ENCODE measurements around the gene HHATL. TPM values are rescaled to one million over a fixed set of nuclear protein-coding genes. Genes with fewer than 3 reads are reported as not detected.

The HHATL gene
- total and polyA plus RNA-seq, 2 of the 8 experiments (the other 6 are each of a cell fraction or from before 2014, with no cell fraction given) = 0.18 TPM; not detected in 1

DNA sequence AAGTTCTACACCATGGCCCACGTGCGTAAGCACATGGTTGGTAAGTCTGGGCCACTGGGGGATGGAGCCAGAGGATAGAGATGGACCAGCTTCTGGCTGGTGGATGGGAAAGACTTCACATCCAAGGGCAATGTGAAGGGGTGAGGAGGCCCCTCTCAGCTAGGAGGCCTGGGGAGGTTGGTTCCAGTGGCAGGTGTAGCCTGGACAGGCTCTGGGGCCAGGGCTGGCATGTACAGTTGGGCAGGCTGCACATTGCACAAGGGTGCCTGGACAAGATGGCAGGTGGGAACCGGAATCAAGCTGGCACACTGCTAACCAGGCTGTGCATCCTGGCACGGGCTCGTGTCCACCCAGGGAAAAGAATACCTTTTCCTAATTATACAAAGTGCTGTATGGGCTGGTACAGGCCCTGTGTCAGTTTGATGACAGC, 41.0 kb downstream of the HHATL start:
- Histone ChIP-seq H4K5ac (ENCODE audit: insufficient read length, low read depth, low read length) (no peak overlapping the region), H3K23me2 (ENCODE audit: low read depth, low read length) (no peaks in the 10 kb centered on the region), H2BK12ac (ENCODE audit: low read depth, low read length) (no peak overlapping the region), H2BK20ac (ENCODE audit: low read length) (no peak overlapping the region), H3K36me3 (ENCODE audit: control insufficient read depth in 2 of 4, insufficient read depth in 4 of 4, low read length in 3 of 4) (no peaks in the 10 kb centered on the region; a peak in 1 of 8 replicates), H2BK15ac (ENCODE audit: low read length) (no peak overlapping the region), H3K4me1 (replicated peaks in 1 of 4; ENCODE audit: control insufficient read depth in 3 of 4, insufficient read depth in 4 of 4, low read length in 3 of 4) (no peaks in the 10 kb centered on the region), H2BK120ac (replicated peaks; ENCODE audit: low read depth, low read length) (no peak overlapping the region), H3K9ac (replicated peaks in 1 of 4; ENCODE audit: extremely low read depth in 1 of 4, low read depth in 3 of 4, low read length in 3 of 4) (no peak overlapping the region), H3K4me3 (ENCODE audit: extremely low read depth in 1 of 4, insufficient read depth in 2 of 4, low read depth in 3 of 4, low read length in 4 of 4) (no peak overlapping the region), H4K91ac (replicated peaks; ENCODE audit: insufficient read length, low read length) (no peak overlapping the region), H4K8ac (ENCODE audit: extremely low read depth, insufficient read depth, low read length) (no peak overlapping the region), H3K14ac (ENCODE audit: insufficient read length) (no peak overlapping the region), H3K56ac (replicated peaks; ENCODE audit: insufficient read length, low read depth, low read length) (no peak overlapping the region), H2BK5ac (ENCODE audit: low read depth, low read length) (no peak overlapping the region), H3K23ac (ENCODE audit: insufficient read length) (no peak overlapping the region), H3K18ac (ENCODE audit: extremely low read depth, low read length) (no peak overlapping the region), H3K79me1 (ENCODE audit: low read depth, low read length) (no peaks in the 10 kb centered on the region), H3K79me2 (ENCODE audit: control insufficient read depth in 1 of 2, insufficient read depth in 2 of 2, low read length in 2 of 2) (no peaks in the 10 kb centered on the region), H4K20me1 (replicated peaks in 1 of 2; ENCODE audit: control insufficient read depth in 1 of 2, insufficient read depth in 2 of 2, low read length in 2 of 2) (peaks cover 0 to 4% of the 10 kb centered on the region in 2 experiments), H2AFZ (ENCODE audit: low read length) (no peak overlapping the region), H3K27me3 (replicated peaks in 1 of 4; ENCODE audit: control insufficient read depth in 3 of 4, extremely low read depth in 1 of 4, insufficient read depth in 3 of 4, low read length in 3 of 4) (no peaks in the 10 kb centered on the region), H3K4me2 (ENCODE audit: insufficient read depth in 1 of 2, low read depth in 2 of 2, low read length in 2 of 2) (no peak overlapping the region), H3K9me3 (ENCODE audit: insufficient read depth in 2 of 2, low read depth in 1 of 2, low read length in 1 of 2) (no peaks in the 10 kb centered on the region), H3K4ac (replicated peaks; ENCODE audit: insufficient read length, low read depth, low read length) (no peak overlapping the region), H3K27ac (ENCODE audit: low read depth, low read length) (no peak overlapping the region), H2AK5ac (ENCODE audit: low read depth, low read length) (no peak overlapping the region)
- CTCF ChIA-PET (ENCODE audit: partially characterized antibody) = interaction anchor here (0.6 to 7.0 kb wide), 22 partner anchors 8 to 511 kb away, joined by 3 to 54 read pairs (median 4); partner anchors contain the start of genes HHATL and KLHL40
- 86% methylated on average over 5 of the region's 5 CpGs; no CpG with 5 or more reads in 1 of the 2 experiments for WGBS, 2 experiments (ENCODE audit: extremely low coverage in 1 of 2, insufficient coverage in 1 of 2, insufficient read length in 1 of 2, insufficient replicate concordance in 2 of 2, low coverage in 1 of 2, low lambda C conversion rate in 2 of 2, missing lambda C conversion rate in 1 of 2)
- POLR2A ChIA-PET (ENCODE audit: partially characterized antibody) = interaction anchor here (0.9 to 1.4 kb wide), 4 partner anchors 9 to 85 kb away, joined by 3 to 4 read pairs (median 4); partner anchors contain the start of gene KLHL40
- DNase-seq (ENCODE audit: low read depth in 1 of 2, low spot score in 2 of 2) = no peak
- no peak for FAIRE-seq
- TF ChIP-seq CTBP2 (IDR thresholded peaks at IDR 0.05; ENCODE audit: borderline replicate concordance, insufficient read depth, insufficient read length, low read length) = no peak
- TF ChIP-seq PHF8 (conservative IDR thresholded peaks at IDR 0.05; ENCODE audit: low read depth, low read length) = no peak
- TF ChIP-seq, protein P1, sequence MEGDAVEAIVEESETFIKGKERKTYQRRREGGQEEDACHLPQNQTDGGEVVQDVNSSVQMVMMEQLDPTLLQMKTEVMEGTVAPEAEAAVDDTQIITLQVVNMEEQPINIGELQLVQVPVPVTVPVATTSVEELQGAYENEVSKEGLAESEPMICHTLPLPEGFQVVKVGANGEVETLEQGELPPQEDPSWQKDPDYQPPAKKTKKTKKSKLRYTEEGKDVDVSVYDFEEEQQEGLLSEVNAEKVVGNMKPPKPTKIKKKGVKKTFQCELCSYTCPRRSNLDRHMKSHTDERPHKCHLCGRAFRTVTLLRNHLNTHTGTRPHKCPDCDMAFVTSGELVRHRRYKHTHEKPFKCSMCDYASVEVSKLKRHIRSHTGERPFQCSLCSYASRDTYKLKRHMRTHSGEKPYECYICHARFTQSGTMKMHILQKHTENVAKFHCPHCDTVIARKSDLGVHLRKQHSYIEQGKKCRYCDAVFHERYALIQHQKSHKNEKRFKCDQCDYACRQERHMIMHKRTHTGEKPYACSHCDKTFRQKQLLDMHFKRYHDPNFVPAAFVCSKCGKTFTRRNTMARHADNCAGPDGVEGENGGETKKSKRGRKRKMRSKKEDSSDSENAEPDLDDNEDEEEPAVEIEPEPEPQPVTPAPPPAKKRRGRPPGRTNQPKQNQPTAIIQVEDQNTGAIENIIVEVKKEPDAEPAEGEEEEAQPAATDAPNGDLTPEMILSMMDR (IDR thresholded peaks at IDR 0.05; ENCODE audit: control extremely low read depth in 1 of 3, insufficient read depth in 1 of 3, low read depth in 1 of 3, low read length in 3 of 3) = no peak
- no peak for TF ChIP-seq TBP (IDR thresholded peaks at IDR 0.05; ENCODE audit: low read depth, low read length)
- TF ChIP-seq SP2 (IDR thresholded peaks at IDR 0.05; ENCODE audit: low read length) = no peak
- TF ChIP-seq NRF1 (IDR thresholded peaks at IDR 0.05; ENCODE audit: low read depth, low read length) = no peak
- TF ChIP-seq SP1 (IDR thresholded peaks at IDR 0.05; ENCODE audit: low read depth, low read length) = no peak
- no peak for TF ChIP-seq HDAC2 (IDR thresholded peaks at IDR 0.05; ENCODE audit: borderline replicate concordance in 1 of 2, low read depth in 2 of 2, low read length in 2 of 2)
- TF ChIP-seq YY1 (IDR thresholded peaks at IDR 0.05; ENCODE audit: low read depth, low read length) = no peak
- TF ChIP-seq SIRT6 (IDR thresholded peaks at IDR 0.05; ENCODE audit: low read length) = no peak
- no peak for TF ChIP-seq SUZ12 (IDR thresholded peaks at IDR 0.05; ENCODE audit: low read length)
- no peak for TF ChIP-seq CEBPB (IDR thresholded peaks at IDR 0.05; ENCODE audit: low read depth, low read length)
